ENCODE data around the gene DTNA.
"Not testable (repeated sequence)": the region's sequence is repeated elsewhere in the genome, so short reads cannot be mapped to it uniquely, and the experiment has no call there.

The DTNA gene

GRCh38 chr18:34921226-34921625, 211.1 kb downstream of the DTNA start:
- no peak for TF ChIP-seq CTCF (conservative IDR thresholded peaks at IDR 0.05; ENCODE audit: low read length)
- no peak overlapping the region for H3K4me3 ChIP-seq (ENCODE audit: low read length)
- DNase-seq (ENCODE audit: low read depth), result no peak

- TF ChIP-seq CTCF (conservative IDR thresholded peaks at IDR 0.05; ENCODE audit: low read length), result no peak
- no peak for DNase-seq (ENCODE audit: low read depth)
- no peak overlapping the region for H3K4me3 ChIP-seq (ENCODE audit: low read length)
Measured at GRCh38 chr18:34921811-34922385, 211.8 kb downstream of the DTNA start.

GRCh38 chr18:34922594-34922993, 212.5 kb downstream of the DTNA start:
- not testable (repeated sequence) for DNase-seq (ENCODE audit: low read depth); H3K4me3 ChIP-seq (ENCODE audit: low read length)

- H3K4me3 ChIP-seq (ENCODE audit: low read length), result no peak overlapping the region
- DNase-seq (ENCODE audit: low read depth), result no peak
- no peak for TF ChIP-seq CTCF (conservative IDR thresholded peaks at IDR 0.05; ENCODE audit: low read length)
Measured at GRCh38 chr18:34923911-34924310, 213.8 kb downstream of the DTNA start.

GRCh38 chr18:34926683-34927082, 216.6 kb downstream of the DTNA start:
- DNase-seq (ENCODE audit: low read depth), result no peak
- TF ChIP-seq CTCF (conservative IDR thresholded peaks at IDR 0.05; ENCODE audit: low read length), result no peak
- no peak overlapping the region for H3K4me3 ChIP-seq (ENCODE audit: low read length)

- no peak for TF ChIP-seq CTCF (conservative IDR thresholded peaks at IDR 0.05; ENCODE audit: low read length)
- no peak overlapping the region for H3K4me3 ChIP-seq (ENCODE audit: low read length)
- no peak for DNase-seq (ENCODE audit: low read depth)
Measured at GRCh38 chr18:34928088-34928753, 218.1 kb downstream of the DTNA start.

GRCh38 chr18:34928754-34929335, 218.7 kb downstream of the DTNA start:
- H3K4me3 ChIP-seq (ENCODE audit: low read length), result no peak overlapping the region
- TF ChIP-seq CTCF (conservative IDR thresholded peaks at IDR 0.05; ENCODE audit: low read length), result no peak
- DNase-seq (ENCODE audit: low read depth), result no peak
